ENCODE measurements around the gene STK32A. TPM values are rescaled to one million over a fixed set of nuclear protein-coding genes. Genes with fewer than 3 reads are reported as not detected.

STK32A gene
- total RNA-seq, 1 experiment from 2014 or later = 6.8 TPM

DNA sequence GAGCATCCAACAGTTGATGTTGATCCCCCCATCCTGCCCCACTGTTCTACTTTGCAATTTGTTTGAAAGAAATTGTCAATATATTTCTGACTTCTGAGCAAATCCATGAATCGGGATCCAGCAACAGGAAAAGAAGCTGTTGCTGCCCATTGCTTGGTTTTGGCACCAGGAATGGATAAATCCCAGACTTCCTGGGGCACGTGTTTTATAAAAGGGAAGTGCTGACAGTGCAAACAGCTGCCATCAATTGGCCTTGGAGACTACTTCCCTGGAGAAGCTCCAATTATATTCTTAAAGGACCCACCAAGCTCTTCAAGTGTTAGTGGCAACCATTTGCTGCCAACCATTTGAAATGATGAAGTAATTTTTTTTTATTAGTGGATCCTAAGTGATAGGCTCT, 13.7 kb downstream of the STK32A start:
- BruUV-seq (replicated peaks) = no TSS peak
- Histone ChIP-seq H3K9me3 (ENCODE audit: low read length) (no peaks in the 10 kb centered on the region), H2AFZ (ENCODE audit: low read length) (no peak overlapping the region), H3K27me3 (ENCODE audit: low read length) (no peaks in the 10 kb centered on the region), H3K4me2 (ENCODE audit: low read length) (no peak overlapping the region), H3K9ac (ENCODE audit: low read length) (no peak overlapping the region), H3F3A (ENCODE audit: low read length, unreplicated experiment) (no peaks in the 10 kb centered on the region), H3K4me3 (ENCODE audit: low read length) (no peak overlapping the region), H4K20me1 (ENCODE audit: low read length) (no peaks in the 10 kb centered on the region), H3K79me2 (ENCODE audit: low read length) (no peaks in the 10 kb centered on the region), H3K4me1 (ENCODE audit: insufficient read depth, low read length) (peaks cover 16% of the 10 kb centered on the region), H3K9me2 (replicated peaks; ENCODE audit: low read length) (no peaks in the 10 kb centered on the region), H3K36me3 (ENCODE audit: low read depth, low read length) (no peaks in the 10 kb centered on the region), H3K27ac (ENCODE audit: low read length) (no peak overlapping the region)
- intact Hi-C loops (cut with micrococcal nuclease) = loop anchor here (5.0 kb wide), 1 partner anchor 54 kb away; no protein-coding TSS in a partner anchor
- ATAC-seq (no peak), DNase-seq (no peak)
- TF ChIP-seq EZH2 (IDR thresholded peaks at IDR 0.05; ENCODE audit: low read length, unreplicated experiment) (no peak), EZH2phosphoT487 (IDR thresholded peaks at IDR 0.05; ENCODE audit: borderline replicate concordance, low read length) (no peak), CTCF (conservative IDR thresholded peaks at IDR 0.05; ENCODE audit: low read depth, low read length) (no peak)
- CTCF ChIA-PET = interaction anchor here (0.6 kb wide), 2 partner anchors 14 to 150 kb away, joined by 4 to 5 read pairs; partner anchors contain the start of gene STK32A
- POLR2A ChIA-PET (ENCODE audit: unreplicated experiment) = no interaction called here

DNA sequence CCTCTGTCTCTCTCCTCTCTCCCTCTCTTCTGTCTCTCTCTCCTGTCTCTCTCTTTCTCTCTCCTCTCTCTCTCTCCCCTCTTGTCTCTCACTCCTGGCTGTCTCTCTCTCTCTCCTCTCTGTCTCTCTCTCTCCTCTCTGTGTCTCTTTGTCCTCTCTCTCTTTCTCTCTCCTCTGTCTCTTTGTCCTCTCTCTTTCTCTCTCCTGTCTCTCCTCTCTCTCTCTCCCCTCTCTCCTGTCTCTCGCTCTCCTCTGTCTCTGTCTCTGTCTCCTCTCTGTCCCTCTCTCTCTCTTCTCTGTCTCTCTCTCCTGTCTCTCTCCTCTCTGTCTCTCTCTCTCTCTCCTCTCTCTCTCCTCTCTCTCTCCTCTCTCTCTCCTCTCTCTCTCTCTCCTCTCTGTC, 25.0 kb downstream of the STK32A start:
- ATAC-seq = no peak
- no peak for DNase-seq
- H3K4me1 ChIP-seq (ENCODE audit: insufficient read depth, low read length) = no peaks in the 10 kb centered on the region
- BruUV-seq (replicated peaks) = no TSS peak
- intact Hi-C loops (cut with micrococcal nuclease) = no loop called here
- no peaks in the 10 kb centered on the region for H4K20me1 ChIP-seq (ENCODE audit: low read length)
- H3K4me2 ChIP-seq (ENCODE audit: low read length) = no peak overlapping the region
- no peaks in the 10 kb centered on the region for H3K9me2 ChIP-seq (replicated peaks; ENCODE audit: low read length)
- H3F3A ChIP-seq (ENCODE audit: low read length, unreplicated experiment) = no peaks in the 10 kb centered on the region
- no peaks in the 10 kb centered on the region for H3K27me3 ChIP-seq (ENCODE audit: low read length)
- no peak overlapping the region for H2AFZ ChIP-seq (ENCODE audit: low read length)
- no peaks in the 10 kb centered on the region for H3K9me3 ChIP-seq (ENCODE audit: low read length)
- H3K4me3 ChIP-seq (ENCODE audit: low read length) = no peak overlapping the region
- ChIA-PET CTCF (no interaction called here), POLR2A (ENCODE audit: unreplicated experiment) (no interaction called here)
- no peaks in the 10 kb centered on the region for H3K36me3 ChIP-seq (ENCODE audit: low read depth, low read length)
- no peaks in the 10 kb centered on the region for H3K79me2 ChIP-seq (ENCODE audit: low read length)
- no peak overlapping the region for H3K27ac ChIP-seq (ENCODE audit: low read length)
- H3K9ac ChIP-seq (ENCODE audit: low read length) = no peak overlapping the region
- TF ChIP-seq EZH2 (IDR thresholded peaks at IDR 0.05; ENCODE audit: low read length, unreplicated experiment) (no peak), CTCF (conservative IDR thresholded peaks at IDR 0.05; ENCODE audit: low read depth, low read length) (no peak), EZH2phosphoT487 (IDR thresholded peaks at IDR 0.05; ENCODE audit: borderline replicate concordance, low read length) (no peak)

- BruUV-seq (replicated peaks) = no TSS peak
- no peak for ATAC-seq
- intact Hi-C loops (cut with micrococcal nuclease) = no loop called here
Measured at GRCh38 chr5:147267082-147267832, 32.4 kb downstream of the STK32A start.

More at GRCh38 chr5:147267082-147267832, 32.4 kb downstream of the STK32A start:
- Histone ChIP-seq H3K36me3 (ENCODE audit: low read depth, low read length) (no peaks in the 10 kb centered on the region), H3K27me3 (ENCODE audit: low read length) (no peaks in the 10 kb centered on the region), H3K27ac (ENCODE audit: low read length) (no peak overlapping the region), H3K9me3 (ENCODE audit: low read length) (no peaks in the 10 kb centered on the region), H3K9ac (ENCODE audit: low read length) (no peak overlapping the region), H3K4me1 (ENCODE audit: insufficient read depth, low read length) (no peaks in the 10 kb centered on the region), H3K79me2 (ENCODE audit: low read length) (no peaks in the 10 kb centered on the region), H3K4me3 (ENCODE audit: low read length) (no peak overlapping the region), H2AFZ (ENCODE audit: low read length) (no peak overlapping the region), H4K20me1 (ENCODE audit: low read length) (no peaks in the 10 kb centered on the region), H3K4me2 (ENCODE audit: low read length) (no peak overlapping the region), H3F3A (ENCODE audit: low read length, unreplicated experiment) (no peaks in the 10 kb centered on the region), H3K9me2 (replicated peaks; ENCODE audit: low read length) (no peaks in the 10 kb centered on the region)
- TF ChIP-seq CTCF (conservative IDR thresholded peaks at IDR 0.05; ENCODE audit: low read depth, low read length) = no peak
- no peak for TF ChIP-seq EZH2 (IDR thresholded peaks at IDR 0.05; ENCODE audit: low read length, unreplicated experiment)
- TF ChIP-seq EZH2phosphoT487 (IDR thresholded peaks at IDR 0.05; ENCODE audit: borderline replicate concordance, low read length) = no peak
- no peak for DNase-seq
- ChIA-PET CTCF (no interaction called here), POLR2A (ENCODE audit: unreplicated experiment) (no interaction called here)
